Rectal smooth muscle tissue (tissue), 1 donor: Measurements from ENCODE around the gene STAM2.
"Not testable (repeated sequence)": the region's sequence is repeated elsewhere in the genome, so short reads cannot be mapped to it uniquely, and the experiment has no call there.

ENCODE experiments used
- H3K27ac ChIP-seq: one replicate; pipeline ENCODE4 v1.7.0; 2013; ENCODE audit warnings: low read depth, low read length, inconsistent platforms
- H3K27me3 ChIP-seq: one replicate; pipeline ENCODE4 v1.7.0; 2013; ENCODE audit warnings: low read length; ENCODE audit not compliant: control insufficient read depth, insufficient read depth
- H3K36me3 ChIP-seq: one replicate; pipeline ENCODE4 v1.7.0; 2013; ENCODE audit warnings: low read length; ENCODE audit not compliant: control insufficient read depth, insufficient read depth
- H3K4me1 ChIP-seq: one replicate; pipeline ENCODE4 v1.7.0; 2013; ENCODE audit warnings: low read length; ENCODE audit not compliant: control insufficient read depth, insufficient read depth
- H3K4me3 ChIP-seq: one replicate; pipeline ENCODE4 v1.7.0; 2013; ENCODE audit warnings: low read length
- H3K9ac ChIP-seq: one replicate; pipeline ENCODE4 v1.7.0; 2013; ENCODE audit warnings: low read length

The STAM2 gene

GRCh38 chr2:152126664-152127063 is 48.9 kb downstream of the STAM2 start:
- Histone ChIP-seq H3K27ac (no peak overlapping the region), H3K4me1 (no peaks in the 10 kb centered on the region), H3K27me3 (no peaks in the 10 kb centered on the region), H3K36me3 (peaks cover 9% of the 10 kb centered on the region), H3K9ac (no peak overlapping the region), H3K4me3 (no peak overlapping the region)

DNA sequence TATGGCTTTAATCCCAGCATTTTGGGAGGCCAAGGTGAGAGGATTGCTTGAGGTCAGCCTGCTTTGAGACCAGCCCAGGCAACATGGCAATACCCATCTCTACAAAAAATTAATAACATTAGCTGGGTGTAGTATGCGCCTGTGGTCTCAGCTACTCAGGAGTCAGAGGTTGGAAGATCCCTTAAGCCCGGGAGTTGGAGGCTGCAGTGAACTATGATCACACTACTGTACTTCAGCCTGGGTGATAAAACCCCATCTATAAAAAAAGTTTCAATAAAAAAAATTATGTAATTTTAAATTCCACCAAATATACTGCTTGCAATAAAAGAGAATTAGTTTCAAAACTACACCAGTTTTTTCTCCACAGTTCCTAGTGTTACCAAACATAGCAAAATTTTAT is 53.4 kb downstream of the STAM2 start:
- no peak overlapping the region for H3K27ac ChIP-seq
- H3K4me3 ChIP-seq: no peak overlapping the region
- no peaks in the 10 kb centered on the region for H3K4me1 ChIP-seq
- H3K36me3 ChIP-seq: peaks cover 13% of the 10 kb centered on the region
- no peaks in the 10 kb centered on the region for H3K27me3 ChIP-seq
- H3K9ac ChIP-seq: no peak overlapping the region

- H3K4me3 ChIP-seq: no peak overlapping the region
- H3K36me3 ChIP-seq: peaks cover 10% of the 10 kb centered on the region
- no peak overlapping the region for H3K27ac ChIP-seq
- H3K9ac ChIP-seq: no peak overlapping the region
- no peaks in the 10 kb centered on the region for H3K4me1 ChIP-seq
- no peaks in the 10 kb centered on the region for H3K27me3 ChIP-seq
These were observed 55.1 kb downstream of the STAM2 start for GRCh38 chr2:152120430-152120829.

DNA sequence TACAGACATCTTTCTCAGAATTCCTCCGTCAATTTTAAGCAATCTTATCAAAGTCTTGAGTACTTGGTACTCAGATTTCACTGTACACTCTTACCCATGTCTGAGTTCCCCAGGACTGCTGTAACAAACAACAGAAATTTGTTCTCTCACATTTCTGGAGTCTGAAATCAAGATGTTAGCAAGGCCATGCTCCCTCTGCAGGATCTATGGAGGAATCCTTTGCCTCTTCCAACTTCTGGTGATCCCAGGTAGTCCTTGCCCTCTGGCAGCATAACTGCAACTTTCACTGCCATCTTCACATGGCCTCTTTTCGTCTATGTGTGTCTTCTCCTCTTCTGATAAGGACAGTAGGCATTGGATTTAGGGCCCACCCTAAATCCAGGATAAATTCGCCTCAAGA is 59.6 kb downstream of the STAM2 start:
- Histone ChIP-seq H3K36me3 (peaks cover 6% of the 10 kb centered on the region), H3K9ac (no peak overlapping the region), H3K4me3 (no peak overlapping the region), H3K27me3 (no peaks in the 10 kb centered on the region), H3K4me1 (no peaks in the 10 kb centered on the region), H3K27ac (no peak overlapping the region)

DNA sequence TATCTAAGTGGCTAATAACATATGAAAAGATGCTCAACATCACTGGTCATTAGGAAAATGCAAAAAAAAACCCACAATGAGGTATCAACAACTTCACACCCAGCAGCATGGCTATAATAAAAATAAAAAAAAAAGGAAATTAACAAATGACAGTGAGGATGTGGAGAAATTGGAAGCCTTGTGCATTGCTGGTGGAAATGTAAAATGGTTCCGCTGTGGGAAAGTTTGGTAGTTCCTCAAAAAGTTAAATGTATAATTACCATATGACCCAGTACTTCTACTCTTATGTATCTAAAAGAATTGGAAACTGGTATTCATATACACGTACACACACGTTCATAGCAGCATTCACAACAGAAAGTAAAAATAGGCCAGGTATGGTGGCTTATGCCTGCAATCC is 61.2 kb downstream of the STAM2 start:
- H3K4me3 ChIP-seq: no peak overlapping the region
- H3K27me3 ChIP-seq: no peaks in the 10 kb centered on the region
- no peaks in the 10 kb centered on the region for H3K36me3 ChIP-seq
- H3K27ac ChIP-seq: no peak overlapping the region
- no peak overlapping the region for H3K9ac ChIP-seq
- no peaks in the 10 kb centered on the region for H3K4me1 ChIP-seq

GRCh38 chr2:152107140-152107539 is 68.4 kb downstream of the STAM2 start:
- H3K4me1 ChIP-seq, H3K27me3 ChIP-seq: not testable (repeated sequence)

DNA sequence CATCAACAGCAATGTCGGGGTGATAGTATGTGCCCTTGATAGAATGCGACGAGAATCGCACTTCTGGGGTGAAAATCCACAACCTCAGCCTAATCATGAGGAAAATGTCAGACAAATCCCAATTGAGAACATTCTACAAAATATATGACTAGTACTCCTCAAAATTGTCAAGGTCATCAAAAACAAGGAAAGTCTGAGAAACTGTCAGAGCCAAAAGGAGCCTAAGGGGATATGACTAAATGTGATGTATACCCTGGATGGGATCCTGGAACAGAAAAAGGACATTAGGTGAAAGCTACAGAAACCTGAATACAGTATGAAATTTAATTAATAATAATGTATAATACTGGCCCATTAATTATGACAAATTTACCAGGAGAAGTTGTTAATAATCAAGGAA is 69.1 kb downstream of the STAM2 start:
- H3K36me3 ChIP-seq: no peaks in the 10 kb centered on the region
- no peak overlapping the region for H3K4me3 ChIP-seq
- H3K4me1 ChIP-seq: no peaks in the 10 kb centered on the region
- H3K9ac ChIP-seq: no peak overlapping the region
- no peak overlapping the region for H3K27ac ChIP-seq
- no peaks in the 10 kb centered on the region for H3K27me3 ChIP-seq

More at GRCh38 chr2:152107140-152107539, 68.4 kb downstream of the STAM2 start:
- H3K4me3 ChIP-seq, H3K27ac ChIP-seq, H3K36me3 ChIP-seq, H3K9ac ChIP-seq: not testable (repeated sequence)

DNA sequence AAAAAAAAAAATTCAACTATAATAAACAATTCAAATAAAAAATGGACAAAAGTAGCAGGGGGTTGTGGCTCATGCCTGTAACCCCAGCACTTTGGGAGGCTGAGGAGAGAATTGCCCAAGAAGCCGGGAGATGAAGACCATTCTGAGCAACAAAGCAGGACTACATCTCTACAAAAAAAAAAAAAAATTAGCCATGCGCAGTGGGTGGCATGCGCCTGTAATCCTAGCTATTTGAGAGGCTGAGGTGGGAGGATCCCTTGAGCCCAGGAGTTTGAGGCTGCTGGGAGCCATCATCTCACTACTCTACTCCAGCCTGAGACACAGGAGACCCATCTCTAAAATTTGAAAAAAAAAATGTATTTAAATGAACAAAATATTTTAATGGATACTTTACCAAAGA is 72.3 kb downstream of the STAM2 start:
- H3K4me3 ChIP-seq: no peak overlapping the region
- no peaks in the 10 kb centered on the region for H3K36me3 ChIP-seq
- H3K4me1 ChIP-seq: peaks cover 3% of the 10 kb centered on the region

GRCh38 chr2:152100961-152101360 is 74.6 kb downstream of the STAM2 start:
- Histone ChIP-seq H3K4me3 (no peak overlapping the region), H3K27me3 (peaks cover 8% of the 10 kb centered on the region), H3K4me1 (peaks cover 3% of the 10 kb centered on the region), H3K27ac (no peak overlapping the region), H3K9ac (no peak overlapping the region), H3K36me3 (no peaks in the 10 kb centered on the region)

More for the DNA sequence above, 72.3 kb downstream of the STAM2 start:
- Histone ChIP-seq H3K27me3 (peaks cover 8% of the 10 kb centered on the region), H3K9ac (no peak overlapping the region), H3K27ac (no peak overlapping the region)

- Histone ChIP-seq H3K4me1 (peaks cover 3% of the 10 kb centered on the region), H3K27ac (no peak overlapping the region), H3K9ac (no peak overlapping the region), H3K36me3 (no peaks in the 10 kb centered on the region), H3K4me3 (peak overlapping the region; percentile 69), H3K27me3 (peaks cover 8% of the 10 kb centered on the region)
These were observed 76.1 kb downstream of the STAM2 start for GRCh38 chr2:152099367-152100050.

GRCh38 chr2:152098496-152099366 is 76.8 kb downstream of the STAM2 start, which contains the start of gene CACNB4:
Gene CACNB4, minus strand, starts transcription at chr2:152099044.
- Histone ChIP-seq H3K36me3 (no peaks in the 10 kb centered on the region), H3K27me3 (peaks cover 8% of the 10 kb centered on the region)

DNA sequence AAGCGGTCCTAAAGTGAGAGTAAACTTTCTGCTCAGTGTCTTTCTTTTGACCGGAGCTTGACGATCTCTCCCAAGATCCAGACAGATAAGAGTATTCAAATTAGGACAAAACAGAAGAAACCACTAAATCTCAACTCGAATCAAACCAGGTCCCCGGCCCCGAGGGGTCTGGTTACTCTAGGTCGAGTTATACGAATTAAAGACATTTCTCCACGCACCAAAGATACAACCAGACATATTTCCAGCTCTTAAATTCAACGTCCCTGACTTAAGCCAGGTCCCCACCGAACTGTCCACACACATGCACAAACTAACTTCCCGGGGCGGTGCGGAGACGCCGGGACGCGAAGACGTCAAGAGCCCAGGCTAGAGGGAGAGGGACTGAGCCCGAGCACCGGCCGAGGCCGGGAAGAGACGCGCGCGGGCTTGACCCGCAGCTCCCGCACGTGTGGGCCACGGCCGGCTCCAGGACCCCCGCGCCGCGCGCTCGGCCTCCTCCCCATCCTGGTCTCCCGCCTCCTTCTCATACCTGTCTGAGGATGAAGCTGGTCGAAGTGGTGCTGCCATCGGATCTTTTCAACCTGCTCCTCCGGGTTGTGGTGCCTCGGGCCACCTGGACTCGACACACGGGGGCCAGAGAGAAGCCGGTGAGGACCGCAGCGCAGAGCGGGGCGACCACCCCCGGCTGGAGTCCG is 77.6 kb downstream of the STAM2 start:
- peaks cover 3% of the 10 kb centered on the region for H3K4me1 ChIP-seq
- H3K27me3 ChIP-seq: peaks cover 8% of the 10 kb centered on the region
- H3K4me3 ChIP-seq: peak overlapping the region; percentile 69
- no peak overlapping the region for H3K27ac ChIP-seq
- H3K9ac ChIP-seq: no peak overlapping the region
- H3K36me3 ChIP-seq: no peaks in the 10 kb centered on the region

More at GRCh38 chr2:152098496-152099366, 76.8 kb downstream of the STAM2 start, which contains the start of gene CACNB4:
- no peak within 1 kb of the TSS for H3K9ac ChIP-seq
- peak within 1 kb of the TSS; percentile 69 for H3K4me3 ChIP-seq
- no peak within 1 kb of the TSS for H3K27ac ChIP-seq
- H3K4me1 ChIP-seq: peaks cover 3% of the 10 kb centered on the region
